Astrocyte of the spinal cord (primary cell): ENCODE results near the gene TRPM7.
"Not testable (repeated sequence)": the region's sequence is repeated elsewhere in the genome, so short reads cannot be mapped to it uniquely, and the experiment has no call there.

Experiments used
- DNase-seq: peaks from one replicate; pipeline ENCODE4 v3.0.0; 2011; ENCODE audit warnings: low read depth, low spot score
- H3K4me3 ChIP-seq: 2 replicates; pipeline ENCODE4 v1.5.1; 2011; ENCODE audit warnings: low read depth, mild to moderate bottlenecking, low read length, moderate library complexity
- in situ Hi-C: cut with HindIII; loops from 2 replicates; pipeline ENCODE4 v1.10.0; 2017; ENCODE audit warnings: low sequenced_read_pairs
- TF ChIP-seq, protein P1 (sequence below): IDR thresholded peaks from 2 replicates; pipeline ENCODE4 v1.5.1; 2012; ENCODE audit warnings: low read depth, mild to moderate bottlenecking, low read length, inconsistent platforms

The TRPM7 gene

GRCh38 chr15:50707878-50708427 lies 21.4 kb upstream of the TRPM7 start:
- in situ Hi-C loops = no loop called here

GRCh38 chr15:50702762-50703334 lies 16.3 kb upstream of the TRPM7 start:
- TF ChIP-seq, protein P1, sequence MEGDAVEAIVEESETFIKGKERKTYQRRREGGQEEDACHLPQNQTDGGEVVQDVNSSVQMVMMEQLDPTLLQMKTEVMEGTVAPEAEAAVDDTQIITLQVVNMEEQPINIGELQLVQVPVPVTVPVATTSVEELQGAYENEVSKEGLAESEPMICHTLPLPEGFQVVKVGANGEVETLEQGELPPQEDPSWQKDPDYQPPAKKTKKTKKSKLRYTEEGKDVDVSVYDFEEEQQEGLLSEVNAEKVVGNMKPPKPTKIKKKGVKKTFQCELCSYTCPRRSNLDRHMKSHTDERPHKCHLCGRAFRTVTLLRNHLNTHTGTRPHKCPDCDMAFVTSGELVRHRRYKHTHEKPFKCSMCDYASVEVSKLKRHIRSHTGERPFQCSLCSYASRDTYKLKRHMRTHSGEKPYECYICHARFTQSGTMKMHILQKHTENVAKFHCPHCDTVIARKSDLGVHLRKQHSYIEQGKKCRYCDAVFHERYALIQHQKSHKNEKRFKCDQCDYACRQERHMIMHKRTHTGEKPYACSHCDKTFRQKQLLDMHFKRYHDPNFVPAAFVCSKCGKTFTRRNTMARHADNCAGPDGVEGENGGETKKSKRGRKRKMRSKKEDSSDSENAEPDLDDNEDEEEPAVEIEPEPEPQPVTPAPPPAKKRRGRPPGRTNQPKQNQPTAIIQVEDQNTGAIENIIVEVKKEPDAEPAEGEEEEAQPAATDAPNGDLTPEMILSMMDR = no peak
- in situ Hi-C loops = no loop called here
- no peak for DNase-seq
- no peak overlapping the region for H3K4me3 ChIP-seq

More at GRCh38 chr15:50707878-50708427, 21.4 kb upstream of the TRPM7 start:
- no peak for DNase-seq
- no peak overlapping the region for H3K4me3 ChIP-seq
- TF ChIP-seq, protein P1 = no peak

DNA sequence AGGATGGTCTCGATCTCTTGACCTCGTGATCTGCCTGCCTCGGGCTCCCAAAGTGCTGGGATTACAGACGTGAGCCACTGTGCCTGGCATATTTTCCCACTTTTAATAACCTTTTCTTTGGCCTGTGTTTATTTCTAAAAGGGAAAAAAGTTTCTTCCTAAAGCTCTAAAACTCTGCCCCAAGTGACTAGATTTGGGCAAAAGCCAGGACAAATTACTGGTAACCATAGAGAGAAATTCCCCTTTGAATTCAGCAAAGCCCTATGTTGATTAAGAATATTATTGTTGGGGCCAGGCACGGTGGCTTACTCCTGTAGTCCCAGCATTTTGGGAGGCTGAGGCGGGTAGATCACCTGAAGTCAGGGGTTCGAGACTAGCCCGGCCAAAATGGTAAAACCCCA lies 11.5 kb upstream of the TRPM7 start:
- no peak for DNase-seq
- TF ChIP-seq, protein P1 = no peak
- H3K4me3 ChIP-seq = no peak overlapping the region
- in situ Hi-C loops = no loop called here

DNA sequence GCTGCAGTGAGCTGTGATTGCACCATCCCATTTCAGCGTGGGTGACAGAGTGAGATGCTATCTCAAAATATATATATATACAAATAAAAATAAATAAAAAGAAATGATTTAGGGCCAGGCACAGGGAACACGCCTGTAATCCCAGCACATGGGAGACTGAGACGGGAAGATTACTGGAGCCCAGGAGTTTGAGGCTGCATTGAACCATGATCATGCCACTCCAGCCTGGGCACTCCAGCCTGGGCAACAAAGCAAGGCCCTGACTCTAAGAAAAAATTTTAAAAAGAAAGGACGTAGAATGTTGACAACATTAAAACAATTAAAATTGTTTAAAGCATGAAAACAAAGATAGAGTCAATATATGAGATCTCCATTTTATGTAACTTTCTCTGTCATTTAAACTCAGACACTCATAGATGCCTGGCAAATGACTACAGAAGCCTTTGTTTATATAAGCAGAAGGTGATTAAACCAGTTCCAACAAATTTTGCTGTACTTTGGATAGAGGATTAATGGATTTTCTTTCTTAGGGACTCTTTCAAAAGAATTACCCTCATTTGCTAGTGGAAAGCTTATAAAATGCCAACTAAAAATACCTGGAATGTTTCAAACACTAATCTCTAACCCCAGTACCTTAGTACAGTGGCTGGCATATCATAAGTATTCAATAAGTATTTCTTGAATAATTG lies 10.7 kb upstream of the TRPM7 start:
- no peak overlapping the region for H3K4me3 ChIP-seq
- in situ Hi-C loops = no loop called here
- DNase-seq = no peak
- TF ChIP-seq, protein P1 = no peak

- H3K4me3 ChIP-seq, DNase-seq, in situ Hi-C loops: not testable (repeated sequence)
These were observed 8.1 kb upstream of the TRPM7 start for GRCh38 chr15:50694634-50695165.

- TF ChIP-seq, protein P1 = no peak
- peak overlapping the region; percentile 99 for H3K4me3 ChIP-seq
- in situ Hi-C loops = no loop called here
- DNase-seq = no peak
These were observed 805 bp upstream of the TRPM7 start for GRCh38 chr15:50687302-50687902.
